ENCODE results near the gene C1QL3.

C1QL3 gene

DNA sequence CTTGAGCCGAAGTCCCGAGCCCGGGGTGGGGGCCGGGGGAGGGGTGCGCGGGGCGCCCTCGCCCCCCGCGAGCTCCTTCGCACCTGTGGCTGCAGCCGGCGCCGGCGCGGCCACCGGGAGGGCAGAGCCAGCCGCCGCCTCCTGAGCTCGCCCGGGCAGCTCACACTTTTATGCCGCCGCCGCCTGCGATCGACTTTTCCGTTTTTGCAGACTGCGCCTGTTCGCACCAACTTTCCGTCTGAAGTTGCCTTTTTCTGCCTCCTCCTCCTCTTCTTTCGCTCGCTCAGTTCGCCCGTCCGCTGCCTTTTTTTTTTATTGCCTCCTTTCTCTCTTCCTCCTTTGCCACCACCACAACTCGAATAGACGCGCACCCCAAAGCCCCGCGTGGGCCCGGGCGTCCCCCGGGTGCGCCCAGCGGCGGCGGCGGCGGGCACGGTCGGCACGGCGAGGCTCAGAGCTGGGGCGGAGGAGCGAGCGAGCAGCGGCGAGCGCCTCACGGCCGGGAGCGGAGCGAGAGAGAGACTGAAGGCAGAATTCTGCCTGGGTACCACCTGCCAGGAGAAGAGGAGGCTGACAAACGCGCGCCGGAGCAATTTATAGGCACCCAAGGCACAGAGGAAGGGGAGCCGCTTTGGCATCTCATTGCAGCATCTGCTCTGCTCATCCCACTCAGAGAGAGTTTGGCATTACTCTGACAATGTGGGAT lies at the start of gene C1QL3:
C1QL3 (minus strand) TSS at position 569 of the 706 bp plus-strand sequence. CDS start 814 bp downstream, outside the sequence.
- DNase-seq (ENCODE audit: low read depth), result no peak

DNA sequence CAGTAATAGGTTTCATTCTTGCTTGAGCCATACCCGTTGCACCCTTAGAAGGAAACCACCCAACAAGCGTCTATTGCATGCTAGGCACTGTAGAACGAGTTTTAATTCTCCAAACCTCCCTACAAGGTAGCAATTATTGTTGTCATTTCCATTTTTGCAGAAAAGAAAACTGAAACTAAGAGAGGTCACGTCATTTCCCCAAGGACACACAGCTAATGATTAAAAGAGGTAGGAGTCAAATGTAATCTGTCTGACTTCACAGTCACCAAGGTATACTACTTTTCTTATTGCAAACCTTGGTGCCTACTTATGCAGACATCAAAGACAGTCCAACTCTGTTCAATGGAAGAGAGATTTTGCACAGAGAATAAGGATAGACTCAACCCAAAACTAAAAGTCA lies 49.1 kb upstream of the C1QL3 start:
- no peak for DNase-seq (ENCODE audit: low read depth)

DNA sequence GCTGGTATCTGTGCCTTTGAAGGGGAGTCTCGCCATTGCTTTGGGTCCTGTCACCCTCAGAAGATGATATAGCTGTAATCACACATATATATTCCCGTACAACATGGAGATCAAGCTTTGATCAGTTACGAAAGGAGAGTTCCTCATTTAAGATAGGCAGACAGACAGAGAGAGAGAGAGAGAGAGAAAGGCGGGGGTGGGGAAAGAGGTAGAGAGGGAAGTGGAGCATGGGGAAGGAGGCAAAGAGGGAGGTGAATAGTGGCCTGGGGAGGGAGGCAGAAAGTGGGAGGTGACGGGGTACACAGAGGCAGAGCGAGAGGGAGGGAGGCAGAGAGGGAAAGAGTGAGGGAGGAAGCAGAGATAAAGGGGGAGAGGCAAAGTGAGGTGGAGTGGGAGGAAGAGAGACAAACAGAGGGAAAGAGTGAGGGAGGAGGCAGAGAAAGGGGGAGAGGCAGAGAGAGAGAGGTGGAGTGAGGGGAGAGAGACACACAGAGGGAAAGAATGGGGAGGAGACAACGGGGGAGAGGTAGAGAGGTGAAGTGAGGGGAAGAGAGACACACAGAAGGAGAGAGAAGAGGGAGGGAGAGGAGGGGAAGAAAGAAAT lies 44.6 kb upstream of the C1QL3 start:
- no peak for DNase-seq (ENCODE audit: low read depth)

DNA sequence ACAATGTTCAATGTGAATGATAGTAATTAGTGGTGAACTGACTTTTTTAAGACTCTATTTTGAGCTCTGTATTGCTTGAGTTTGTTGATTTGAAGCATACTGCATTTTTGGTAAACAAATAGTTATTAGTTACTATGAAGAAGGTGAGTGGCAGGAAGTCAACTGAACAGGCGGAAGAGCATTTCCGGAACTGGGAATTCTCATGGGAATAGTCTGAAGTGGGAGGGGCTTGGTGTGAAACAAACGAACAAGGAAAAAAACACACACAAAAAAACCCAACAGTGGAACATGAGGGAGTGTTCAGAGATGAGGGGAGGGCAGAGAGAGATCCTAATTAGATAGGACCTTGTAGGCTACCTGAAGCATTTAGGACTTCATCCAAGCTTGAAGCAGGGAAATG lies 43.9 kb upstream of the C1QL3 start:
- DNase-seq (ENCODE audit: low read depth), result no peak

DNA sequence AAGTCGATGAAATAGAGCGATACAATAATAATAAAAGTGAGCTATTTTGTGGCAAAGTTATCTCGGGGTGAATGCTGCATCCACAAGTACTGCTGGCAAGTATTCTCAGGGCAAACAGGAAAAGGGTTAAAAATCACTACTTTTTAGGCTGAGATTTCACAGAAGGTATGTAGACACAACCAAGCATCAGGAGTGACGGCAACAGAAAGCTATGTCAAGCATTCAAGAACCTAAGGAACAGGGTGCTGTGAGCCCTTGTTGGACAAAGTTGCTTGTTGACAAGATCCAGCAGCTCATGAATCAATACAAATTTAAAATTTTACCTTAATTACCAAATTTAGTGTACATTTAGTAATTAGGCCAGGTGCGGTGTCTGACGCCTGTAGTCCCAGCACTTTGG lies 41.2 kb upstream of the C1QL3 start:
- no peak for DNase-seq (ENCODE audit: low read depth)

DNA sequence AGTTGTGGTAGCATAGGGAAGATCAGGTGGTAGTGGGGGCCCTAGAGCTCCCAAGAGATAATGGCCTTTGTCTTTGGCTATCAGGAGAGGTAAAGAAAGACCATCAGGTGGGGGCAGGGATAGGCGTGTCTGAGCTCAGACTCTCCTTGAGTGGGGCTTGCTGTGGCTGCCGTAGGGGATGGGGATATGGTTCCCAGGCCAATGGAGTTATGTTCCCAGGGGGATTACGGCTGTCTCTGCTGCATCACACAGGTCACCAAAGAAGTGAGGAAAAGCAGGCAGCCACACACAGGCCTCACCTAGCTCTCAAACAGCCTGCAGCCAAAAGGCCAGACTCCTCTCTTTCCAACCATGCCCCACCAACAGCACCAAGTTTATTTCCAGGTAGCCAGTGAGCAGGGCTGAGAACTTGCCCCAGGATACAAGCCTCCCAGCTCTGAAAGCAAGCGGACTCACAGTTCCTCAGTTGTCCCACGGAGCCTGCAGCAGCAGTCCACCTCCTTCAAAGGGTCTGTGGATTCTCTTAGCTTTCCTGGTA lies 37.6 kb upstream of the C1QL3 start:
- DNase-seq (ENCODE audit: low read depth), result no peak

DNA sequence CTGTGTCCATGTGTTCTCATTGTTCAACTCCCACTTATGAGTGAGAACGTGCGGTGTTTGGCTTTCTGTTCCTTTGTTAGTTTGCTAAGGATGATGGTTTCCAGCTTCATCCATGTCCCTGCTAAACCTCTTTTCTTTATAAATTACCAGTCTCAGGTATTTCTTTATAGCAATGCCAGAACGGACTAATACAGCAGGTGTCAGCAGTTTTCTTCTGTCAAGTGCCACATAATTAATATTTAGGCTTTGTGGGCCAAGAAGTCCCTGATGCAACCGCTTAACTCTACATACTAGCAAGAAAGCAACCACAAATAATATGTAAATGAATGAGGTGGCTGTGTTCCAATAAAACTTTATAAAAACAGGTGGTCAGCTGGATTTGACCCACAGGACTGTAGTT lies 26.3 kb upstream of the C1QL3 start:
- DNase-seq (ENCODE audit: low read depth), result no peak

DNA sequence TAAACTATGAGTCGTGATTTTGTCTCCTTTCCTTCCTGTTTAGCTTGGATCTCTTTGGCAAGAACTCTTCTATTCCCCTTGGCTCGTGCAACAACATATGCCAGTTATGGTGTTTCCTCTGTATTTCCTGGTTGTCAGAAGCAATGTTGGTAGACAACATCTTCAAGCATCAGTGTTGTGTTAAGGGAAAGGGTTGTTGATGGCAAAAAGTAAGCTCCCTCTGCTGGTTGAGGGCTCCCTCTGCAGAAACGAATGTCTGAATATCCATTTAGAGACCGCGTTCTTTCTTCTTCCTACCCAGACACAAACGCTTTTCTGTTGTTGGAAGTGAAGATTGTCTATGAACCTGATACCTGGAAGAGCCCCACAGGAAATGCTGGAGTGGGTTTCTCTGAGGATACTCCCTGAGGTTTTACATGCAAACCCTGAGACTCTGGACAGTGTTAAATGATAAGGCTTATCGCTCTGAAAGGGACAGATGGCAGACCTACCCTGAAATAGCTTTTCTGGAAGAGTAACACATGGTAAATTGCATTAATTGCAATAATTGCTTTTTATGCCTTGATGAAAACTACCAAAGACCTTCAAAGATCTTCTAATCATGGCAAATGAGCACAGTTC lies 23.5 kb upstream of the C1QL3 start:
- no peak for DNase-seq (ENCODE audit: low read depth)

DNA sequence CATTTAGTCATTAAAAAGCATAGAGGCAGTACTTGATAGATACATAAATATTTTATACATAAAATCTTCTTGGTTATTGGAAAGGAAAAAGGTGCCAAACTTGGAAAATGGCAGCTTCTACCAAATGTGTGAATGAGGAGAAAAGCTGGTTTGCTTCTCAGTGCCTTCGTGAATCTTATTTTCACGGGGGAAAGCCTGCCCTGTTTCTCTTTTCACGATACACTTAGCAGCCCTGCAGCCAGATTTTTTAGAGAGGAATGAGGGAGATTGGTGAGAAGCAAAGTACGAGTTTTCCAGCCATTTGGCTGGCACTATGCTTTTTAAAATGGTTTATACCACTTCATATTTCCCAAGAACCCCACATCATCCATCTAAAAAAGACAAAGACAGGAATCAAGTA lies 22.9 kb upstream of the C1QL3 start:
- no peak for DNase-seq (ENCODE audit: low read depth)

DNA sequence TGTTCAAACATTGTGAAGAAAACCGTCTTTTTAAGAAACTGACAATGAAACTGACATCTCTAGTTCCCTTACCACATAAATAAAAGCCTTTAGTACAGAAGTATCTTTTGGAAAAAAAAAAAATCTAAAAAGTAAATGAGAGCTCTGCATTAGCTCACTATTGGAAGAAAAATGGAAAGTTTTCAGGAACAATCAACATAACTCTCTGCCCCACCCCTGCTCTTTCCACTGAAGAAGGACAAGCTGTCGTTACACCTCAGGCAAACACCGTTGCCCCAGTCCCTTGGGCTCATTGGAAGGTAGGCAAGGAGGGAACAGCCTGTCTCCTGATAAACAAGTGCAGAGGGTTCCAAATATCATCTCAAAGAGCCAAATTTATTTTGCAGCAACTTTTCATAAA lies 22.4 kb upstream of the C1QL3 start:
- DNase-seq (ENCODE audit: low read depth), result no peak

DNA sequence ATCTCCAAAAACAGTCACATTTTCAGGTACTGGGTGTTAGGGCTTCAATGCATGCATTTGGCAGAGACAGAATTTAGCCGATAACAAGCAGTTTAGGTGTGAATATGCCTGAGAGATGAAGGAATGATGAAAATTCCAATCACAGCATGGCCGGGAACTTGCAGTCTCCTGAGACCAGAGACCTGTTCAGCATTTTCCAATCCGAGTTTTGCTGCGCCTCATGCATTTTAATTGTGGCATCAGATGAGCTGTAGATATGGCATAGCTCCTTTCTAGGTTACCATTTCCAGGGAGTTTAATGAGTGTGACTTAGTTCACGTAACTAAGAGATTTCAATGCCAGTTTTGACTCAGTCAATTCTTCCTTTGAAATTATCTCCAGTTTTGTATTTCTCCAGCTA lies 14.5 kb upstream of the C1QL3 start:
- no peak for DNase-seq (ENCODE audit: low read depth)

DNA sequence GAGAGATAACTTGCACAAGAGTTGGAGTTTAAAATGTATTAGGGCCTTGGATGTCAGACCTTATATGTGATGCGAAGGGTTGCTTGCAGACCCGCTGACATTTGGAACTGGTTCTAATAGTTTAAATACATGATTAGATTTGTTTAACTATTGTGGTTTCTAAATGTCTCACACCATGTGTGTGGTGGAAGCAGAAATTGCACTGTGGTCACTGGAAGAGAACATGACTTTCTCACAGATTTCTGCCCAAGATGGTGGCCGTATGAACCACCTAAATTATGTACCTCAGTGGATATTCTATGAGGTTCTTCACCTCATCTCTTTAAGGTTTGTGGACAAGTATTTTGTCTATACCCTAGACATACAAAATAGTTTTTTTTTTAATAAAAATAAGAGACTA lies 8.2 kb upstream of the C1QL3 start:
- no peak for DNase-seq (ENCODE audit: low read depth)

DNA sequence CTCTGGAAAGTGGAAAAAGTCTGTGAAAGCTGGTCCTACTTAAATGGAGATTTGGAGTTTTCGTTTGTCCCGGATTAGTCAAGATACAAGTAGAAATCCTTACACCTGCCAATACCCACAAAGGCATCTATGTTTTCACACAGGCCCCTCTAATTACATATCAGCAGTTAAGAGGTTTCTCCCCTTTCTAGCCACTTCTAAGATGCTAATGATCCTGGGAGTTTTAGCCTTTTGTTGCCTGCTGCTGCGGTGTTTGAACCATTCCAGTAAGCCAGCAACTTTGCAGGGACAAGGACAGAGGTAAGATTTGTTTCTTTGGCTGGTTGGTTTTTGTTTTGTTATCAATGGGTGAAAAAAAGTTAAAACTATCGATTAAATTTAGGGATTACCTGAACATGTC lies 5.8 kb upstream of the C1QL3 start:
- no peak for DNase-seq (ENCODE audit: low read depth)

DNA sequence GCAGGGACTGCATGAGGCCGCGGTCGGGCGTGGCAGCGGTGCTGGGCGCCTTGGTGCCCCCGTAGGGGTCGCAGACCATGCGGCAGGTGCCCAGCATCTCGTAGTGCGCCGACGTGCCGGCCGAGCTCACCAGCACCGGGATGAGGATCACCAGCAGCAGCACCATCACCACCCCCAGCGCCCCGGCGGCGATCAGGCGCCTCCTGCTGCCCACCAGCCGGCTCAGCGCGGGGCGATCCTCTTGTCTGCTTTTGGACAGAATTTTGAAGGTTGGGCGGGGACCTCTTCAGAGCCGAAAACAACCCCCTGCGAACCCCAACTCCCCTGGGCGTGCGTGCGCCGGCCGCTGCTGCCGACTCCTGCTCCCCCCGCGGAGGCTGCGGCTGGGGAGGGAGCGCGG lies 779 bp downstream of the C1QL3 start:
- DNase-seq (ENCODE audit: low read depth), result no peak

DNA sequence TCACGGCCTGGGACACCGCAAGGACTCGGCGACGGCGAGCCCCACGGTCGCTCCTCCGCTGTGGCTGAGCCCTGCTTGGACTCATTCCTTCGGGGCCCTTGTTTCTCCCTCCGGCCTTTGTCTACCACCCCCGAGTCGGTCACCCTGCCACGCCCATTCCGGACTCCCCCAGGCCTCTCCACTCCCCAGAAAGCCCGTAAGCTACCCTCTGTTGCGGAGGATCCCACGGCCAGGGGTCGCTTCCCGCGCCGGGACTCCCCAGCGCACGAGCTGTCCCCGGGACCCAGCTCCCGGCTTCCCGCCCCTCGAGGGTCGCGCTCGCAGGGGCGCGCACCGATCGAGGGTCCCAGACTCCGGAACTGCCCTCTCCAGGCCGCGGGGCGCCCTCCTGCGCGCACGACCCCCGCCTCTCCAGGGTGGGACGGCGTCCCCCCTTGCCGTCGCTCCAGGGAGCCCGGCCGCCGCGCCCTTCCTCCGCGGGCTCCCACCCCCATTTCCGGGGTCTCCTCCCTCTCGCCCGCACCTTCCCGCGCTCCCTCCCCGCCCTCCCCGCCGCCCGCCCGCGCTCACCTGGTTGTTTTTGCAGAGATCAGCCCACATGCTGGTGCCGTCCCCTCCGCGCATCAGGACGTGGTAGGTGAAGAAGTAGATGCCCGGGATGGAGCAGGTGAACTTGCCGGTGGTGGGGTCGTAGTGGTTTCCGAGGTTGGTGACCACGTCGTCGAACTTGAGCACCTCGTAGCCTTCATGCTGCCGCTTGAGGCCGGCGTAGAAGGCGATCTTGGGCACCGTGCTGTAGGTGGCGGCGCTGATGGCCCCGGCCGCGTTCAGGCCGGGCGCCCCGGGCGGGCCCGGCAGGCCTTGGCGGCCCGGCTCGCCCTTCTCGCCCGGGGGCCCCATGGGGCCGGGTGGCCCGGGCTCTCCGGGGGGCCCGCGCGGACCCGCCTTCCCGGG lies 1.5 kb downstream of the C1QL3 start:
- DNase-seq (ENCODE audit: low read depth), result no peak

DNA sequence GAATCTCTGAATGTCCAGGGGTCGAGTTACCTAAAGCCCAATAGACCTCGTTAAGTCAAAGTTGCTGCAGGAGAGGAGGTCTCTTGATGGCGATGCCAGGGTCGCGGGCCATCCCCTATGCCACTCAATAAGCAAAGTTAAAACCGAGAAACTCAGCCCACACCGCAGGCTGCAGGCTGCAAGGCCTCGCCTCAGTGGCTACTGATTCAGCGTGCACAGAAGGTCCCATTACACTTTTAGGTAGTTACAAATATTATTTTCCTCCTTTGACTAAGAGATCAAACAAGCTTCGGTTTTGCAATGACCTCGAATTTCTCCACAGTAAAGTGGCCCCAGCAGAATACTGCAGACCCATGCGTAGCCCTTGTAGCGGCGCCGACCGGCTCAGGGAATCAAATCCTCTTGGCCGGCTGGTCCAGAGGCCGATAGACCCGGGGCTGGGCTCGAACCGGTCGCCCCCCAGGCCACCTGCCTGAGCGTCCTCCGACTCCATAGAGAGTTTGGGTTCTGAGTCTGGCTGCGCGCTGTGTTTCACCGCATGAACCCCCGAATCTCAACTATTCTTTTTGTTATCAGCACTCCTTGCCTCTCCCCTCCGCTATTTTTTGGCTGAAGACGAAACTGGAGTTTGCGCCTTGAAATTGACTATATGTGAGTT lies 2.3 kb downstream of the C1QL3 start:
- DNase-seq (ENCODE audit: low read depth), result no peak

DNA sequence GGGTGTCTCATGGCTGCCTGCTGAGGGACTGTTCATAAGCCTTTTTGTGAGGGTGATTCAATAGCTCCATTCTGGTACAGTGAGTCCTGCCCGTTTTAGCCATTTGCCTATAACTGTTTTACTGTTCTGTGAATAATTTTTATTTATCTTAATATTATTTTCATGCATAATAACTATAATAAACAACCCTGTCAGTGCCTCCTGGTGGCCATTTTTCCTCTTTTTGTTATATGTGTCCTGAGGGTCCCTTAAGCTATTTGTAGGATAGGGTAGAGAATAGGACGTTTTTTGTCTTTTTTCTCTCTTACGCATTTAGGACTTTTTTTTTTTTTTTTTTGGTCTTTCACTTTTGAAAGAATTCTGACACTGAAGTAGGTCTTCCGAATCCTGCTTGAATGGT lies 2.9 kb downstream of the C1QL3 start:
- DNase-seq (ENCODE audit: low read depth), result no peak

DNA sequence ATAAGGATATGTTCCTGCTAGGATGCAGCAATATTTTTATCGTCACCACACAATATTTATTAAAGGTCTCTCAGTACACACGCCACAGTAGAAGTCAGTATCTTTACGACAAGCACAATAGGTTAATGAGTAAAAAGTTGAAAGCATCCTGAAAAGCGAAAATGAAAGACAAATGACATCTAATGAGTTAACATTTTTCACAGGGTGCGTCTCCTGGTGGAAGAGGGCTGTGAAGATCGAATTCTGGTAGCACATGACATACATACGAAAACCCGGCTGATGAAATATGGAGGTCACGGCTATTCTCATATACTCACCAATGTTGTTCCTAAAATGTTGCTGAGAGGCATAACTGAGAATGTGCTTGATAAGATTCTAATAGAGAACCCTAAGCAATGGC lies 10.8 kb downstream of the C1QL3 start:
- no peak for DNase-seq (ENCODE audit: low read depth)

DNA sequence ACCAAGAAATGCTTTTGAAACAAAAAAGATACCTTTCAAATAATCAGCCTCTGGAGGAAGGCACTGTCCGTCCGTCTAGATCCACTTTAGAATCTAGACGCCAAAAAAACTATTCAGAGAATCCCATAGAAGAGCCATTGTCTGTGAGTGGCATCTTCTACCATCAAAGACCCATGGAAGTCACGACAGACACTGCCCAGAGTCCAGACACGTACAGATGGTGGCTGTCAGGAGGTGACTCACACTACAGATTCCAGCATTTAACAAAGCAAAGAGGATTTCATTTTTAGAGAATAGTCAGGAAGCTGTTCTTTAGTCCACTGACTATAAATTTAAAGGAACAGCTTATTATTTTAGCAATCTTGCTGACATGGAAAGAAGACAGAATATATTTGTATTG lies 11.7 kb downstream of the C1QL3 start:
- peak; percentile 10 for DNase-seq (ENCODE audit: low read depth)

DNA sequence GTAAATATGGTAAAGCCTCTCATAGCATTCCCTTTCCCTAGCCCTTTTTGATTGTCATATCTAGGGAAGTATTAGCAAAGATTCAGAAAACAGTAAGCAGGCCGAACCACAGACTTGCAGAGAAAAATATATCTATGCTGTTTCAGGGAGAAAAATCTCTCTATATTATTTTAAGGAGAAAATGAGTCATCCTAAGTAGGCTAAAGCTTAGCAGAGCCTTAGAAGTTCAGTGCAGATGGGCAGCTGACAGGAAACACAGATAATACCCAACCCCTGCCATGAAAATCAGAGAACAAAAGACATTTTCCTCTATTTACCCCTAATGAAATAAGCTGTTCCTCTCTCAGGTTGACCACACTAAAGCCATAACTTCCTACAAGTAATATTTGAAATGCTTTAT lies 16.5 kb downstream of the C1QL3 start:
- DNase-seq (ENCODE audit: low read depth), result no peak

DNA sequence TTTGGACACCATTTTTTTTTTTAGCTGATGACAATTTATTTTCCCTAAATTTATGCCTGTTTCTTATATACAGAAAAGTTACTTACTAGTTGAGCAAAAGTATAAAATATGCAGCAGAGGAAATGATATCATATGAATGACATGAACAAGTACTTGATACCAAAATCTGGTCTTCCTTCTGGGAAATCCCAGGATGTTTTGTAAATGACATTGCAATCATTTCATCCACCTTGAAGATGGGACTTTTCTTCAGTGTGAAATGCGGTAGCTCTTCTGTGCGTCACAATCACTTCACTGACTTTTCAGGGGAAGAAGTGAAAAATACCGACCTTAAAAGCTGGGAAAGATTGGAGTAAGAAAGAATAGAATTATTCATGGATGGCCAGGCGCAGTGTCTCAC lies 23.8 kb downstream of the C1QL3 start:
- no peak for DNase-seq (ENCODE audit: low read depth)

Measured in GM04504 (cell line).